Pancreas (tissue), 10 donors: ENCODE measurements around the gene MATN4. TPM values are rescaled to one million over a fixed set of nuclear protein-coding genes. Genes with fewer than 3 reads are reported as not detected.

Experiments
- ATAC-seq, 4 donors: fragments of 200-7000 bp; cut with Tn5 transposase; one replicate each; pipeline versions ENCODE4 v1.8.0 to v1.9.1; 2020; ENCODE audit warnings: mild to moderate bottlenecking in 4 of 4, moderate library complexity in 4 of 4
- DNase-seq, 6 donors: peaks; one replicate each; pipeline ENCODE4 v3.0.0-alpha.2; 2020
- FAIRE-seq: peaks from 2 replicates; lab custom pipeline; 2012; peaks lifted over from hg19 to GRCh38; lab: Jason Lieb, UNC
- H3K27ac ChIP-seq, 4 donors: fragments of 200-600 bp; sonication (generic); 1 replicate in 3 of 4; 2 replicates in 1 of 4; pipeline versions ENCODE4 v1.5.0 to v1.8.0; 2020
- H3K27me3 ChIP-seq, 4 donors: fragments of 200-600 bp; one replicate each; pipeline ENCODE4 v1.8.0; 2021
- H3K36me3 ChIP-seq, 3 donors: fragments of 200-600 bp; sonication (generic) in 1 of 3; one replicate each; pipeline versions ENCODE4 v1.5.0 to v1.8.0; 2020 to 2021
- H3K4me1 ChIP-seq, 3 donors: fragments of 200-600 bp; one replicate each; pipeline ENCODE4 v1.8.0; 2021
- H3K4me3 ChIP-seq, 4 donors: fragments of 200-600 bp; sonication (generic) in 2 of 4; one replicate each; pipeline versions ENCODE4 v1.5.0 to v1.8.0; 2020 to 2021
- H3K9me3 ChIP-seq, 4 donors: fragments of 200-600 bp; one replicate each; pipeline ENCODE4 v1.8.0; 2021
- WGBS, 2 donors: extraction: QIAGEN DNeasy Blood & Tissue Kit; methylation state at CpG; one replicate each; pipeline ENCODE4 v1.1.7; 2013; 5-methylcytosine and 5-hydroxymethylcytosine counted together
- intact Hi-C, 3 donors: fragments of 100-400 bp; cut with DNase I; formaldehyde crosslinking; loops; one replicate each; pipeline versions ENCODE4 v1.11.1 to v1.14.2; 2022
- polyA plus RNA-seq, 2 donors: library from polyadenylated mRNA; stranded (reverse); fragments of 200-250 nt; gene quantifications; one replicate each; pipeline ENCODE4 v1.2.3, GENCODE V29; 2013
- total RNA-seq, 6 donors: library from RNA; stranded (reverse); fragmentation: NEBNext Ultra II Directional in 4 of 6; extraction: Animal tissue kit (Norgen Biotek cat#: 25700) in 4 of 6; gene quantifications; one replicate each; pipeline versions ENCODE4 v1.2.1 to v1.2.4, GENCODE V29; 2021 to 2023
- TF ChIP-seq, protein P1 (sequence below), 4 donors: fragments of 200-600 bp; sonication (generic) in 3 of 4; IDR thresholded peaks; one replicate each; pipeline versions ENCODE4 v1.5.0 to v1.8.0; 2021; ENCODE audit warnings: antibody characterized with exemption in 4 of 4
- donor health status: healthy with polysubstance abuse.
- donor health status: DM: no; HTN: no; CAD: no; lungs with moderate emphysema.
- donor health status: DM: no; HTN: no; CAD: no.
- donor health status: control.
- donor health status: control.
- donor health status: Bipolar disorder and iron deficiency.
- donor health status: DM: yes; HTN: yes; CAD: no.
- donor health status: DM: no; HTN: no; CAD: no.
- donor health status: DM: no; HTN: no; CAD: no.
- donor health status: DM: yes; HTN: yes; CAD: no.

MATN4 gene
- total and polyA plus RNA-seq, 8 donors, result 0.89 to 6.4 (median 2.3) TPM

DNA sequence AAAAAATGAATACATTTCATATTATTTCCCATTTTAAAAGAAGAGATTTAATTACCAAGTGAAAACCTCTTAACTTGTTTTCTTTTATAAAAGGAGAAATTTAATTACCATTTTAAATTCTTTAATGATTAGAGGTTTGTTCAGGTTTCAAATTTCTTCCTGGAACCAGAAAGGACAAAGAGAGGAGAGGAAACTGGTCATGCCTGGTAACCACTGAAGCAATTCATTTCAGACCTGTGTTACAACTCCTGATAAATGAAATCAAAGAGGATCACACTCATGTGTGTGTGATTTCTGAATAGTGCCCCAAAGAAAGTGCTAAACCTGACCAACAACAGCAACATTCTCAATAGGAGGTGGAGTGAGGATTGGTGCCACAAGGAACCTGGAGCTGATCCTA is 41.1 kb downstream of the MATN4 start:
- Histone ChIP-seq H3K27ac (no peak overlapping the region), H3K4me3 (no peak overlapping the region), H3K36me3 (no peaks in the 10 kb centered on the region), H3K9me3 (no peaks in the 10 kb centered on the region), H3K27me3 (no peaks in the 10 kb centered on the region), H3K4me1 (no peaks in the 10 kb centered on the region)
- FAIRE-seq (no peak), ATAC-seq (no peak), DNase-seq (no peak)
- TF ChIP-seq, protein P1, sequence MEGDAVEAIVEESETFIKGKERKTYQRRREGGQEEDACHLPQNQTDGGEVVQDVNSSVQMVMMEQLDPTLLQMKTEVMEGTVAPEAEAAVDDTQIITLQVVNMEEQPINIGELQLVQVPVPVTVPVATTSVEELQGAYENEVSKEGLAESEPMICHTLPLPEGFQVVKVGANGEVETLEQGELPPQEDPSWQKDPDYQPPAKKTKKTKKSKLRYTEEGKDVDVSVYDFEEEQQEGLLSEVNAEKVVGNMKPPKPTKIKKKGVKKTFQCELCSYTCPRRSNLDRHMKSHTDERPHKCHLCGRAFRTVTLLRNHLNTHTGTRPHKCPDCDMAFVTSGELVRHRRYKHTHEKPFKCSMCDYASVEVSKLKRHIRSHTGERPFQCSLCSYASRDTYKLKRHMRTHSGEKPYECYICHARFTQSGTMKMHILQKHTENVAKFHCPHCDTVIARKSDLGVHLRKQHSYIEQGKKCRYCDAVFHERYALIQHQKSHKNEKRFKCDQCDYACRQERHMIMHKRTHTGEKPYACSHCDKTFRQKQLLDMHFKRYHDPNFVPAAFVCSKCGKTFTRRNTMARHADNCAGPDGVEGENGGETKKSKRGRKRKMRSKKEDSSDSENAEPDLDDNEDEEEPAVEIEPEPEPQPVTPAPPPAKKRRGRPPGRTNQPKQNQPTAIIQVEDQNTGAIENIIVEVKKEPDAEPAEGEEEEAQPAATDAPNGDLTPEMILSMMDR (IDR thresholded peaks at IDR 0.05), result no peak
- intact Hi-C loops, result no loop called here

DNA sequence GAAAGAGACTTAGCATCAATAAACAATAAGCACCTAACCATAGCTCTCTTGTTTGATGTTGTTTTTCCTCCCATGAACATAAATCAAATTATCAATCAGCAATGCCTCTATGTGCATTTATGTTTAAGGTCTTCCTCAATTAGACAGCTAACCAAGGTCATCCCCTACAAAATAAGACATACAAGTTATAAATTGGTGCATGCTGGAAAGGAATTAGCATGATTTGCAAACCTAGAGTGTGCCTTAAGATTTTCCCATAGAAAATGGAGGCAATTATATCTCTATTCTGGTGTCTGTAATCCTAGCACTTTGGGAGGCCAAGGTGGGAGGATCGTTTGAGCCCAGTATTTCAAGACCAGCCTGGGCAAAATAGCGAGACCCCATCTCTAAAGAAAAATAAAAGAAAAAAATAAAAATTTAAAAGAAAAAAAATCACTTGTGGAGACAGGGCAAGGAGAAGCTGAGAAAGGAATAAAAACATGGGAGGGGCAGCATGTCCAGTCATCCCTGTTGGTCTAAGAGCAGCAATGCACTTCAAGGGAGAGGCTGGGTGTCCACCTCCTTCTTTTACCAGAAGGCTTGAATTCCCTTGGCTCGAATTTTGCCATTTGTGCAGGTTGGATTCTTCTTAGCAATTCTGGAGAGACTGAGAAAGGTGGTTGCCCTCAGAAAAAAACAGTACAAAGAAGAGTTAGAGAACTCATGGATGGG is 44.4 kb downstream of the MATN4 start:
- DNase-seq (no peak), FAIRE-seq (no peak), ATAC-seq (no peak)
- TF ChIP-seq, protein P1 (IDR thresholded peaks at IDR 0.05), result no peak
- intact Hi-C loops, result no loop called here
- H3K27ac ChIP-seq, result no peak overlapping the region
- H3K36me3 ChIP-seq, result no peaks in the 10 kb centered on the region
- 61 to 69% methylated on average over 3 of the region's 3 CpGs for WGBS, 2 donors
- no peak overlapping the region for H3K4me3 ChIP-seq
- H3K4me1 ChIP-seq, result no peaks in the 10 kb centered on the region
- no peaks in the 10 kb centered on the region for H3K9me3 ChIP-seq
- H3K27me3 ChIP-seq, result no peaks in the 10 kb centered on the region

DNA sequence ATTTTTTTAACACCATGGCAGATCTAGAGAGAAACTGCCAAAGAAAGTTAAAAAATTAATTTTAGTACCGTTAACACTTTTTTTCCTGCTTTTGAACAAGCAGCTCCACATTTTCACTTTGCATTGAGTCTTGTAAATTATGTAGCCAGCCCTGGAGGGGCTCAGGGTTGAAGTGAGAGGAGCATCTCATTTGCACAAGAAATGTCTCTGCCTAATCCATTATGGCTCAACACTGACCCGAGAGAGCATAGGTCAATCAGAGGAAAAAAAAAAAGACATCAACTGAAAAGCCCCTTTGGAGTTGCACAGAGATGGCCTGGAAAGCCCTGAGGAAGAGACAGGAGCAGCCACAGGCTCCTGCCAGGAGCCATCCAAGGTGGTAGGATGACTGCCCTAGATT is 49.4 kb downstream of the MATN4 start:
- no peaks in the 10 kb centered on the region for H3K27me3 ChIP-seq
- WGBS, 2 donors, result 38 to 39% methylated on average over 2 of the region's 2 CpGs
- DNase-seq, result no peak
- intact Hi-C loops, result no loop called here
- no peak for FAIRE-seq
- no peak overlapping the region for H3K4me3 ChIP-seq
- H3K9me3 ChIP-seq, result no peaks in the 10 kb centered on the region
- TF ChIP-seq, protein P1 (IDR thresholded peaks at IDR 0.05), result no peak
- H3K36me3 ChIP-seq, result no peaks in the 10 kb centered on the region
- no peak for ATAC-seq
- peaks cover 4 to 7% (median 5%) of the 10 kb centered on the region in 3 donors for H3K4me1 ChIP-seq
- no peak overlapping the region for H3K27ac ChIP-seq

DNA sequence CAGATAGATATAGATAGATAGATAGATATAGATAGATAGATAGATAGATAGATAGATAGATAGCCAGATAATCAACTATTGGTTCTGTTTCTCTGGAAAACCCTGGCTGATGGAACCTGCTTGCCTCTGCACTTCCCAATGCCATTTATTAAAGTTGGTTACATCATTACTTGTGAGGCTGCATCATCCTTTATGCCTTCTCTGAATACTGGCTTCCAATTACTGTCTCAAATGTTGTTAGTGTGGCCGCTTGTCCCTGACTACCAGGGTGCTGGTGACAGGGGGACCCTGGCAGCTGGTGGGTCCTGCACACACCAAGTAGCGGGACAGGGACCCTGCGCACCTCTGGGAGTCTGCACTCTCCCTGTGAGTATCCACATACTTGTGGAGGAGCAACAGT is 49.8 kb downstream of the MATN4 start:
- no peaks in the 10 kb centered on the region for H3K27me3 ChIP-seq

DNA sequence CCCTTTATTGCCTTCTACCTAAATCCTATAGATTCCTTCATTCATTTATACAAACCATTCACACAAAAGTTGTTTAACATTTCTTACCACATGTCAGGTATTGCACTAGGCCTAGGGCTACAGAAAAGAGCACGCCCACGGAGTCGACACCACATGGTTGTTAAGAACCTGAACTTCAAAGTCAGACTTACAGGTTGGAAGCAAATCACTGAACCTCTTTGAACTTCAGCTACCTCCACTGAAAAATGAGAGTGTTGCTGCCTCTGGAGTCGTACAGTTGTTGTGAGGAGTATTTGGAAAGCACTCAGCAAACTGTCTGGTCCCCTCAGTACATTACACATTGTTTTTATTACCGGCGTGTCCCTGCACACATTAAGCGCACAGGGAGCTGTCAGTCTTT is 50.4 kb downstream of the MATN4 start:
- intact Hi-C loops, result no loop called here
- H3K4me1 ChIP-seq, result peaks cover 4 to 7% (median 5%) of the 10 kb centered on the region in 3 donors
- FAIRE-seq (no peak), ATAC-seq (no peak), DNase-seq (no peak)
- H3K27me3 ChIP-seq, result no peaks in the 10 kb centered on the region
- no peaks in the 10 kb centered on the region for H3K36me3 ChIP-seq
- 77 to 88% methylated on average over 7 of the region's 7 CpGs for WGBS, 2 donors
- H3K27ac ChIP-seq, result no peak overlapping the region
- TF ChIP-seq, protein P1 (IDR thresholded peaks at IDR 0.05), result no peak
- no peak overlapping the region for H3K4me3 ChIP-seq
- no peaks in the 10 kb centered on the region for H3K9me3 ChIP-seq

More for the DNA sequence above, 49.8 kb downstream of the MATN4 start:
- 87 to 91% methylated on average over 3 of the region's 3 CpGs for WGBS, 2 donors
- intact Hi-C loops, result no loop called here
- FAIRE-seq, result no peak
- Histone ChIP-seq H3K9me3 (no peaks in the 10 kb centered on the region), H3K4me3 (no peak overlapping the region), H3K36me3 (no peaks in the 10 kb centered on the region), H3K27ac (no peak overlapping the region), H3K4me1 (peaks cover 4 to 7% (median 5%) of the 10 kb centered on the region in 3 donors)
- DNase-seq, result no peak
- TF ChIP-seq, protein P1 (IDR thresholded peaks at IDR 0.05), result no peak
- ATAC-seq, result no peak
